WTC11 (cell line): ENCODE measurements around the gene UBASH3B. TPM values are rescaled to one million over a fixed set of nuclear protein-coding genes. Genes with fewer than 3 reads are reported as not detected.

Experiments used
- ATAC-seq: fragments of 200-7000 bp; cut with Tn5 transposase; 2 replicates; pipeline ENCODE4 v1.10.0; 2021; ENCODE audit warnings: mild to moderate bottlenecking, moderate library complexity
- CTCF ChIA-PET: fragments of 300-600 bp; sonication (Branson Sonifier 250); formaldehyde crosslinking; loops from one replicate; lab custom pipeline; 2021; ENCODE audit warnings: antibody characterized with exemption; lab: Charles Lee
- POLR2A ChIA-PET: fragments of 350-600 bp; sonication (Branson Sonifier 250); formaldehyde crosslinking; loops from one replicate; lab custom pipeline; 2021; ENCODE audit warnings: antibody characterized with exemption; lab: Charles Lee
- DNase-seq: peaks from one replicate; pipeline ENCODE4 v3.0.0; 2021; ENCODE audit warnings: low spot score
- H3K27ac Mint-ChIP-seq: 2 replicates; pipeline ENCODE4 v1.8.0; 2021; ENCODE audit warnings: mixed read lengths
- H3K27me3 Mint-ChIP-seq: 2 replicates; pipeline ENCODE4 v1.8.0; 2021; ENCODE audit warnings: low read depth, mild to moderate bottlenecking, moderate library complexity, mixed read lengths
- H3K36me3 Mint-ChIP-seq: 2 replicates; pipeline ENCODE4 v1.8.0; 2021; ENCODE audit warnings: mixed read lengths
- H3K4me1 Mint-ChIP-seq: 2 replicates; pipeline ENCODE4 v1.8.0; 2022; ENCODE audit warnings: mixed read lengths
- H3K4me3 Mint-ChIP-seq: 2 replicates; pipeline ENCODE4 v1.8.0; 2021; ENCODE audit warnings: mild to moderate bottlenecking, moderate library complexity, mixed read lengths
- H3K9me3 Mint-ChIP-seq: 2 replicates; pipeline ENCODE4 v1.8.0; 2021; ENCODE audit warnings: mixed read lengths
- AR ChIP-seq: fragments of 250-450 bp; sonication (Bioruptor Pico); IDR thresholded peaks from 2 replicates; pipeline ENCODE4 v1.9.0; 2021; ENCODE audit warnings: mild to moderate bottlenecking
- ARID4B ChIP-seq: sonication (generic); formaldehyde crosslinking; IDR thresholded peaks from 2 replicates; pipeline ENCODE4 v1.8.0; 2023; ENCODE audit warnings: missing genetic modification reagents, mild to moderate bottlenecking, borderline replicate concordance
- ATF3 ChIP-seq: sonication (generic); formaldehyde crosslinking; conservative IDR thresholded peaks from 2 replicates; pipeline ENCODE4 v1.8.1; 2022; ENCODE audit warnings: mild to moderate bottlenecking, missing genetic modification reagents
- CDX4 ChIP-seq: fragments of 250-450 bp; sonication (Bioruptor Pico); IDR thresholded peaks from 2 replicates; pipeline ENCODE4 v1.9.0; 2021; ENCODE audit warnings: moderate library complexity, mild to moderate bottlenecking, inconsistent platforms, borderline replicate concordance
- CREB1 ChIP-seq: sonication (generic); formaldehyde crosslinking; IDR thresholded peaks from 2 replicates; pipeline ENCODE4 v1.8.0; 2023; ENCODE audit warnings: mild to moderate bottlenecking, missing genetic modification reagents
- E2F4 ChIP-seq: sonication (generic); formaldehyde crosslinking; IDR thresholded peaks from 2 replicates; pipeline ENCODE4 v1.8.1; 2022; ENCODE audit warnings: low read depth, mild to moderate bottlenecking, moderate library complexity, missing genetic modification reagents, borderline replicate concordance
- EMX1 ChIP-seq: fragments of 250-450 bp; sonication (Bioruptor Pico); IDR thresholded peaks from 2 replicates; pipeline ENCODE4 v1.8.0; 2021; ENCODE audit warnings: mild to moderate bottlenecking
- MAX ChIP-seq: sonication (generic); formaldehyde crosslinking; IDR thresholded peaks from 2 replicates; pipeline ENCODE4 v1.8.0; 2022; ENCODE audit warnings: mild to moderate bottlenecking, missing genetic modification reagents
- MYBL2 ChIP-seq: sonication (generic); formaldehyde crosslinking; IDR thresholded peaks from 2 replicates; pipeline ENCODE4 v1.8.1; 2023; ENCODE audit warnings: mild to moderate bottlenecking, moderate library complexity, missing genetic modification reagents
- PRRX2 ChIP-seq: fragments of 250-450 bp; sonication (Bioruptor Pico); IDR thresholded peaks from 2 replicates; pipeline ENCODE4 v1.8.0; 2021; ENCODE audit warnings: mild to moderate bottlenecking
- SMAD3 ChIP-seq: sonication (generic); formaldehyde crosslinking; IDR thresholded peaks from 2 replicates; pipeline ENCODE4 v1.8.0; 2022; ENCODE audit warnings: missing genetic modification reagents, mild to moderate bottlenecking, borderline replicate concordance
- STAT6 ChIP-seq: sonication (generic); formaldehyde crosslinking; conservative IDR thresholded peaks from 2 replicates; pipeline ENCODE4 v1.8.1; 2023; ENCODE audit warnings: mild to moderate bottlenecking, low read depth, missing genetic modification reagents, moderate library complexity
- TCF7 ChIP-seq: sonication (generic); formaldehyde crosslinking; IDR thresholded peaks from 2 replicates; pipeline ENCODE4 v1.8.0; 2022; ENCODE audit warnings: mild to moderate bottlenecking, low read depth, missing genetic modification reagents, moderate library complexity
- TEAD4 ChIP-seq: sonication (generic); formaldehyde crosslinking; IDR thresholded peaks from 2 replicates; pipeline ENCODE4 v1.8.0; 2022; ENCODE audit warnings: mild to moderate bottlenecking, missing genetic modification reagents
- ZNF263 ChIP-seq: sonication (generic); formaldehyde crosslinking; IDR thresholded peaks from 2 replicates; pipeline ENCODE4 v1.8.1; 2022; ENCODE audit warnings: low read depth, mild to moderate bottlenecking, moderate library complexity, missing genetic modification reagents
- ZNF317 ChIP-seq: sonication (generic); formaldehyde crosslinking; IDR thresholded peaks from 2 replicates; pipeline ENCODE4 v1.8.1; 2023; ENCODE audit warnings: low read depth, mild to moderate bottlenecking, moderate library complexity, missing genetic modification reagents, borderline replicate concordance
- ZNF671 ChIP-seq: fragments of 250-450 bp; sonication (Bioruptor Pico); IDR thresholded peaks from 2 replicates; pipeline ENCODE4 v1.8.0; 2021; ENCODE audit warnings: mild to moderate bottlenecking
- ZSCAN18 ChIP-seq: fragments of 250-450 bp; sonication (Bioruptor Pico); IDR thresholded peaks from 2 replicates; pipeline ENCODE4 v2.1.2; 2022; ENCODE audit warnings: mild to moderate bottlenecking, moderate library complexity
- total RNA-seq: library from RNA; stranded (reverse); gene quantifications from 3 replicates; pipeline ENCODE4 v1.2.3, GENCODE V29; 2021

The UBASH3B gene
- total RNA-seq, 1 experiment from 2014 or later, result 21.1 TPM

- H3K27ac Mint-ChIP-seq, result no peak overlapping the region
- TF ChIP-seq ZNF317, result no peak
- TF ChIP-seq PRRX2 (CRISPR knock-in tag), result no peak
- TF ChIP-seq TCF7 (CRISPR knock-in tag), result no peak
- no peak for TF ChIP-seq CREB1 (CRISPR knock-in tag)
- TF ChIP-seq MYBL2, result no peak
- no peak for TF ChIP-seq ZSCAN18 (CRISPR knock-in tag)
- no peak for TF ChIP-seq STAT6 (CRISPR knock-in tag)
- TF ChIP-seq ZNF671 (CRISPR knock-in tag), result no peak
- TF ChIP-seq ZNF263 (CRISPR knock-in tag), result no peak
- TF ChIP-seq AR (CRISPR knock-in tag), result no peak
- no peak for TF ChIP-seq SMAD3 (CRISPR knock-in tag)
- no peak for TF ChIP-seq ATF3 (CRISPR knock-in tag)
- TF ChIP-seq MAX (CRISPR knock-in tag), result no peak
- no peak for TF ChIP-seq E2F4 (CRISPR knock-in tag)
- TF ChIP-seq EMX1 (CRISPR knock-in tag), result no peak
- no peak for TF ChIP-seq TEAD4
- TF ChIP-seq CDX4 (CRISPR knock-in tag), result no peak
- TF ChIP-seq ARID4B (CRISPR knock-in tag), result no peak
- TF ChIP-seq, all 79 proteins: peak for 0
- Mint-ChIP-seq H3K4me1 (peaks cover 4% of the 10 kb centered on the region), H3K27me3 (peaks cover 10% of the 10 kb centered on the region), H3K9me3 (peaks cover 88% of the 10 kb centered on the region), H3K4me3 (no peak overlapping the region), H3K36me3 (peaks cover 88% of the 10 kb centered on the region)
- DNase-seq (no peak), ATAC-seq (no peak)
- CTCF ChIA-PET, result interaction anchor here (1.1 kb wide), 1 partner anchor 200 kb away, joined by 3 read pairs; no protein-coding TSS in a partner anchor
- POLR2A ChIA-PET, result no interaction called here
Measured at GRCh38 chr11:122822241-122822640, 166.7 kb downstream of the UBASH3B start.
